ENCODE results near the gene NAT9.

The NAT9 gene

GRCh38 chr17:74743755-74744154 lies 32.4 kb downstream of the NAT9 start:
- DNase-seq = no peak

- DNase-seq = no peak
Measured at GRCh38 chr17:74742978-74743545, 33.1 kb downstream of the NAT9 start.

GRCh38 chr17:74742153-74742515 lies 34.0 kb downstream of the NAT9 start:
- DNase-seq = peak; percentile 93

GRCh38 chr17:74740641-74741387 lies 35.3 kb downstream of the NAT9 start:
- DNase-seq = no peak

- DNase-seq = no peak
Measured at GRCh38 chr17:74740173-74740572, 36.0 kb downstream of the NAT9 start.

- DNase-seq = no peak
Measured at GRCh38 chr17:74739227-74739831, 36.8 kb downstream of the NAT9 start.

GRCh38 chr17:74738051-74738996 lies 37.8 kb downstream of the NAT9 start:
- DNase-seq = peak; percentile 90 to 92

GRCh38 chr17:74737299-74738050 lies 38.7 kb downstream of the NAT9 start:
- DNase-seq = peak; percentile 67 to 79

GRCh38 chr17:74736513-74737298 lies 39.4 kb downstream of the NAT9 start, which contains the start of gene RAB37:
Gene RAB37 (plus strand): TSS chr17:74737256. CDS start chr17:74737273, 17 bp downstream.
- DNase-seq = peak; percentile 97

GRCh38 chr17:74734256-74734655 lies 41.9 kb downstream of the NAT9 start:
- DNase-seq = no peak

- no peak for DNase-seq
Measured at GRCh38 chr17:74733365-74734122, 42.6 kb downstream of the NAT9 start.

- DNase-seq = no peak
Measured at GRCh38 chr17:74732042-74732867, 43.9 kb downstream of the NAT9 start.

- no peak for DNase-seq
Measured at GRCh38 chr17:74731347-74731605, 44.9 kb downstream of the NAT9 start.

- peak; percentile 74 to 75 for DNase-seq
Measured at GRCh38 chr17:74730491-74731346, 45.4 kb downstream of the NAT9 start.

- no peak for DNase-seq
Measured at GRCh38 chr17:74729866-74730265, 46.3 kb downstream of the NAT9 start.

- no peak for DNase-seq
Measured at GRCh38 chr17:74729368-74729767, 46.8 kb downstream of the NAT9 start.

- no peak for DNase-seq
Measured at GRCh38 chr17:74728702-74729075, 47.5 kb downstream of the NAT9 start.

- no peak for DNase-seq
Measured at GRCh38 chr17:74728033-74728701, 48.0 kb downstream of the NAT9 start.

GRCh38 chr17:74725111-74725510 lies 51.0 kb downstream of the NAT9 start:
- no peak for DNase-seq
